Lower leg skin (tissue), 4 donors: ENCODE measurements around the gene PAPLN. TPM values are rescaled to one million over a fixed set of nuclear protein-coding genes. Genes with fewer than 3 reads are reported as not detected.

Source experiments
- DNase-seq, 2 donors: peaks; one replicate each; pipeline ENCODE4 v3.0.0-alpha.2; 2019; ENCODE audit warnings: low spot score in 2 of 2
- H3K4me3 ChIP-seq: fragments of 200-600 bp; sonication (generic); 2 replicates; pipeline ENCODE4 v1.5.1; 2017; ENCODE audit warnings: mild to moderate bottlenecking, low read depth; ENCODE audit not compliant: poor library complexity, severe bottlenecking
- POLR2A ChIP-seq, 2 donors: fragments of 450-650 bp; IDR thresholded peaks; one replicate each; pipeline ENCODE4 v1.6.1; 2016 to 2017; ENCODE audit warnings: antibody characterized with exemption in 2 of 2, mild to moderate bottlenecking in 1 of 2, moderate library complexity in 1 of 2
- WGBS, 2 donors: methylation state at CpG; one replicate each; pipeline ENCODE4 v1.1.5; 2018; 5-methylcytosine and 5-hydroxymethylcytosine counted together
- intact Hi-C: fragments of 100-400 bp; cut with DNase I; formaldehyde crosslinking; loops from one replicate; pipeline ENCODE4 v1.15.0; 2023; ENCODE audit warnings: low total_unique reads
- total RNA-seq, 4 donors: library from RNA; depleted of rRNA; stranded (reverse); fragments of >200 nt; gene quantifications; one replicate each; pipeline ENCODE4 v1.1.0, GENCODE V29; 2016
- TF ChIP-seq, protein P1 (sequence below), 3 donors: fragments of 450-650 bp; IDR thresholded peaks; one replicate each; pipeline ENCODE4 v1.5.1; 2016; ENCODE audit warnings: antibody characterized with exemption in 3 of 3, mild to moderate bottlenecking in 3 of 3, moderate library complexity in 2 of 3

PAPLN gene
- total RNA-seq, 4 donors from 2014 or later, result 11.2 to 36.4 (median 22.6) TPM

DNA sequence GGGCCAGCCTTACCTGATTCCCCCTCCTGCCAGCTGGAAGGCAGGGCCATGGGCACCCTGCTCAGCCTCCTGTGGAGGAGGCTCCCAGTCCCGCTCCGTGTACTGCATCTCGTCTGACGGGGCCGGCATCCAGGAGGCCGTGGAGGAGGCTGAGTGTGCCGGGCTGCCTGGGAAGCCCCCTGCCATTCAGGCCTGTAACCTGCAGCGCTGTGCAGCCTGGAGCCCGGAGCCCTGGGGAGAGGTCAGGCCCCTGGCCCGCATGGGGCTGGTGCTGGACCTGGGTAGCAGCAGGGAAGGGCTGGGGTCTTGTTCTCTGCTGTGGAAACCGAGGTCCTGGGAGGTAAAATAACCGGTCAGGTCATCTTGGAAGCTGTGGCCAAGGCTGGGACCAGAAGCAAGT is 16.4 kb downstream of the PAPLN start:
- intact Hi-C loops, result no loop called here

DNA sequence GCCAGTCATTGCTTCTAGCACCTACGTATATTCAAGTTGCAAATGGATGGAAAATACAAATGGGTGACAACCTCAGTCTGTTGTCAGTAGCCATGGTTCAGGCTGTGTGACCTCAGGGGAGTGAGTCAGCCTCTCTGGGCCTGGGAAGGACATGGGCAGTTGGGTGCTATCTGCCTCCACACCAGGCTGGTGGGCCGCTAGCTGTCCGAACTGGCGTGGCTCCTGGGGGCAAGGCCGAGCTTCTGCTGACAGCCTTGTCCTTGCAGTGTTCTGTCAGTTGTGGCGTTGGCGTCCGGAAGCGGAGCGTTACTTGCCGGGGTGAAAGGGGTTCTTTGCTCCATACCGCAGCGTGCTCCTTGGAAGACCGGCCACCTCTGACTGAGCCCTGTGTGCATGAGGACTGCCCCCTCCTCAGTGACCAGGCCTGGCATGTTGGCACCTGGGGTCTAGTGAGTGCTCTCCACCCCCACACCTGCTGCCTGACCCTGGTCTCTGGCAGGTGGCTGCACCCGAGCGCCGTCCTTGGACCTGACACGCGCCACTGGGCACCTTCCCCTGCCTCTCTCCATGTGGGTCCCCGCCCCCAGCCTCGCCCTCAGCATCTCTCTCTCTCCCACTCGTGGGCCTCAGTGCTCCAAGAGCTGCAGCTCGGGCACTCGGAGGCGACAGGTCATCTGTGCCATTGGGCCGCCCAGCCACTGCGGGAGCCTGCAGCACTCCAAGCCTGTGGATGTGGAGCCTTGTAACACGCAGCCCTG is 17.1 kb downstream of the PAPLN start:
- TF ChIP-seq POLR2A (IDR thresholded peaks at IDR 0.05), result no peak
- TF ChIP-seq, protein P1, sequence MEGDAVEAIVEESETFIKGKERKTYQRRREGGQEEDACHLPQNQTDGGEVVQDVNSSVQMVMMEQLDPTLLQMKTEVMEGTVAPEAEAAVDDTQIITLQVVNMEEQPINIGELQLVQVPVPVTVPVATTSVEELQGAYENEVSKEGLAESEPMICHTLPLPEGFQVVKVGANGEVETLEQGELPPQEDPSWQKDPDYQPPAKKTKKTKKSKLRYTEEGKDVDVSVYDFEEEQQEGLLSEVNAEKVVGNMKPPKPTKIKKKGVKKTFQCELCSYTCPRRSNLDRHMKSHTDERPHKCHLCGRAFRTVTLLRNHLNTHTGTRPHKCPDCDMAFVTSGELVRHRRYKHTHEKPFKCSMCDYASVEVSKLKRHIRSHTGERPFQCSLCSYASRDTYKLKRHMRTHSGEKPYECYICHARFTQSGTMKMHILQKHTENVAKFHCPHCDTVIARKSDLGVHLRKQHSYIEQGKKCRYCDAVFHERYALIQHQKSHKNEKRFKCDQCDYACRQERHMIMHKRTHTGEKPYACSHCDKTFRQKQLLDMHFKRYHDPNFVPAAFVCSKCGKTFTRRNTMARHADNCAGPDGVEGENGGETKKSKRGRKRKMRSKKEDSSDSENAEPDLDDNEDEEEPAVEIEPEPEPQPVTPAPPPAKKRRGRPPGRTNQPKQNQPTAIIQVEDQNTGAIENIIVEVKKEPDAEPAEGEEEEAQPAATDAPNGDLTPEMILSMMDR (IDR thresholded peaks at IDR 0.05), result no peak
- 90 to 91% methylated on average over 24 to 27 of the region's 28 CpGs for WGBS, 2 donors
- no peak overlapping the region for H3K4me3 ChIP-seq
- intact Hi-C loops, result no loop called here
- DNase-seq, result no peak

More for the DNA sequence above, 16.4 kb downstream of the PAPLN start:
- TF ChIP-seq POLR2A (IDR thresholded peaks at IDR 0.05), result no peak
- TF ChIP-seq, protein P1 (IDR thresholded peaks at IDR 0.05), result no peak
- H3K4me3 ChIP-seq, result no peak overlapping the region
- no peak for DNase-seq
- 89 to 96% methylated on average over 12 of the region's 12 CpGs for WGBS, 2 donors

DNA sequence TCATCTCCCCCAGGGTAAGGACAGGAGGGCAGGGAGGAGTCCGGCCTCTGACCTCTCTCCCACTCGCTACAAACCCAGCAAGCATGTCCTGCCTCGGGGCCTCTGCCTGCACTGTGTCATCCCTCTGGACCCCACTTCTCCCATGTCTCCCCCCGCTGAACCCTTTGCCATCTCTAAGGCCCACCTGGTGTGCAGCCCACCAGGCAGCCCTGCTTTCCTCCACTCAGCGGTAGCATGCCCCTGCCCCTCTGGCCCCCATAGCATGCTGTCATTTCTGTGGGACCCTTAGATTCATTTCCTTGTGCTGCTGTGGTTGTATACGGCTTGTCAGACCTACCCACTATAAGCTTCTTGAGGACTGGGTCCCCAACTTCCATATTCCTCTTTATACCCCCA is 17.7 kb downstream of the PAPLN start:
- H3K4me3 ChIP-seq, result no peak overlapping the region
- intact Hi-C loops, result no loop called here
- TF ChIP-seq, protein P1 (IDR thresholded peaks at IDR 0.05), result no peak
- TF ChIP-seq POLR2A (IDR thresholded peaks at IDR 0.05), result no peak
- 93 to 94% methylated on average over 6 of the region's 6 CpGs for WGBS, 2 donors
- DNase-seq, result no peak

DNA sequence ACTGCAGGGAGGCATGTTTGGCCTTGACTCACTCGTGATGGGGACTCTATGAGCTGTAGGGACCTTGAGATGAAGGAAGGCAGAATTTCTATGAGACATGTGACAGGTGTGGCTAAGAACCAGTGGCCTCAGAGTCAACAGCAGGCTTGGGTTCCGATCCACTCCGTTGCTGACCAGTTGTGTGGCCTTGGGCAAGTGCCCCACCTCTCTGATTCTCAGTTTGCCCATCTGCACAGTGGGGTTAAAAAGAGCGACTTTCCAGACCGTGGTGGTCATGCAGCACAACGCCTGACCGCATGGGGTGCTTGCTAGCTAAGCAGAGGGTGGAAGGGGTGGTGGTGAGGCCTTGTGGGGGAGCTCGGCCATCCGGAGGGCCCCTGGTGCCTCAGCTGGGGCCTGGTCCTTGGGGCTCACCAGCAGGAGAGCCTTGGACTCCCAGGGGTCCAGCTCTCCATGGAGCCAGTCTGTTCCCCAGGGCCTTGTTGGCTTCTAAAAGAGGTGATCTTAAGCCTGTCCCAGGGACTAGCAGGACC is 18.5 kb downstream of the PAPLN start:
- DNase-seq, result no peak
- 85 to 91% methylated on average over 9 of the region's 9 CpGs for WGBS, 2 donors
- no peak overlapping the region for H3K4me3 ChIP-seq
- no peak for TF ChIP-seq POLR2A (IDR thresholded peaks at IDR 0.05)
- TF ChIP-seq, protein P1 (IDR thresholded peaks at IDR 0.05), result no peak
- intact Hi-C loops, result no loop called here

DNA sequence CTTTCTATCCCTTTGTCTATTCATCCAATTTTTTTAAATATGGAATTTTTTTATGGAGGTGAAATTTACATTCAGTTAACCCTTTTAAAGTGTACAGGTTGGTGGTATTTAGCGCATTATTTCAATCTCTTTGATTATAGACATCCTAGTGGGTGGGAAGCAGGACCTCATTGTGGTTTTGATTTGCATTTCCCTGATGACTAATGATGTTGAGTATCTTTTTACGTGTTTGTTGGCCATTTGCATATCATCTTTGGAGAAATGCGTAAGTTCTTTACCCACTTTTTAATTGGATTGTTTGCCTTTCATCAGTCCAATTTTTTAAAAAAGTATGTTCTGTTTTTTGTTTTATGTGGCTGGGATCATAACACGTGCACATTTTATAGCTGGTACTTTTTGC is 20.8 kb downstream of the PAPLN start:
- intact Hi-C loops, result no loop called here
- no peak overlapping the region for H3K4me3 ChIP-seq
- DNase-seq, result no peak
- no peak for TF ChIP-seq POLR2A (IDR thresholded peaks at IDR 0.05)
- TF ChIP-seq, protein P1 (IDR thresholded peaks at IDR 0.05), result no peak
- 81 to 83% methylated on average over 4 of the region's 4 CpGs for WGBS, 2 donors
